GM19328 (cell line): Measurements from ENCODE around the gene TFRC.
"Not testable (repeated sequence)": the region's sequence is repeated elsewhere in the genome, so short reads cannot be mapped to it uniquely, and the experiment has no call there.

Experiments
- ATAC-seq: cut with Tn5 transposase; IDR thresholded peaks from one replicate; pipeline ENCODE4 v1.9.1; 2021; ENCODE audit warnings: mild to moderate bottlenecking, moderate library complexity; ENCODE audit not compliant: unreplicated experiment

Gene TFRC

GRCh38 chr3:196081834-196082618, at the start of gene TFRC:
TSS of gene TFRC (minus strand) at chr3:196082090. CDS start at chr3:196077099, 4,991 bp downstream.
- peak; percentile 82 for ATAC-seq

- ATAC-seq: no peak
These were observed 46.4 kb upstream of the TFRC start for GRCh38 chr3:196128172-196128843.

GRCh38 chr3:196127308-196128040, 45.6 kb upstream of the TFRC start:
- no peak for ATAC-seq

GRCh38 chr3:196124608-196125007, 42.7 kb upstream of the TFRC start:
- no peak for ATAC-seq

- ATAC-seq: no peak
These were observed 40.8 kb upstream of the TFRC start for GRCh38 chr3:196122688-196123046.

GRCh38 chr3:196122021-196122687, 40.3 kb upstream of the TFRC start:
- ATAC-seq: no peak

GRCh38 chr3:196121066-196121465, 39.2 kb upstream of the TFRC start:
- ATAC-seq: no peak

GRCh38 chr3:196120291-196120951, 38.5 kb upstream of the TFRC start:
- no peak for ATAC-seq

GRCh38 chr3:196117809-196118208, 35.9 kb upstream of the TFRC start:
- ATAC-seq: no peak

GRCh38 chr3:196115678-196116083, 33.8 kb upstream of the TFRC start:
- ATAC-seq: peak; percentile 51

- no peak for ATAC-seq
These were observed 30.1 kb upstream of the TFRC start for GRCh38 chr3:196111939-196112386.

- ATAC-seq: no peak
These were observed 26.3 kb upstream of the TFRC start for GRCh38 chr3:196108075-196108743.

- not testable (repeated sequence) for ATAC-seq
These were observed 22.8 kb upstream of the TFRC start for GRCh38 chr3:196104707-196105106.

GRCh38 chr3:196098365-196098980, 16.6 kb upstream of the TFRC start:
- ATAC-seq: not testable (repeated sequence)

- ATAC-seq: no peak
These were observed 15.7 kb upstream of the TFRC start for GRCh38 chr3:196097373-196098154.

- ATAC-seq: peak; percentile 63
These were observed 14.6 kb upstream of the TFRC start for GRCh38 chr3:196096382-196096953.

- no peak for ATAC-seq
These were observed 11.6 kb upstream of the TFRC start for GRCh38 chr3:196093317-196094111.

- ATAC-seq: no peak
These were observed 6.0 kb upstream of the TFRC start for GRCh38 chr3:196087906-196088305.
